GM19324 (cell line): ENCODE measurements around the gene ATP5F1A.
"Not testable (repeated sequence)": the region's sequence is repeated elsewhere in the genome, so short reads cannot be mapped to it uniquely, and the experiment has no call there.

Source experiments
- ATAC-seq: cut with Tn5 transposase; IDR thresholded peaks from one replicate; pipeline ENCODE4 v1.9.1; 2021; ENCODE audit warnings: mild to moderate bottlenecking, moderate library complexity; ENCODE audit not compliant: unreplicated experiment, low FRiP score

The ATP5F1A gene

GRCh38 chr18:46097801-46098615 is at the start of gene ATP5F1A:
TSS of gene ATP5F1A (minus strand) at chr18:46098296. CDS start at chr18:46098231, 65 bp downstream.
- ATAC-seq, result peak; percentile 86

- ATAC-seq, result no peak
Measured at GRCh38 chr18:46141199-46141598, 43.1 kb upstream of the ATP5F1A start.

- ATAC-seq, result no peak
Measured at GRCh38 chr18:46140173-46140572, 42.1 kb upstream of the ATP5F1A start.

GRCh38 chr18:46134920-46135675 is 37.0 kb upstream of the ATP5F1A start:
- no peak for ATAC-seq

- no peak for ATAC-seq
Measured at GRCh38 chr18:46133534-46133933, 35.4 kb upstream of the ATP5F1A start.

GRCh38 chr18:46130549-46130948 is 32.5 kb upstream of the ATP5F1A start:
- ATAC-seq, result not testable (repeated sequence)

GRCh38 chr18:46130061-46130460 is 32.0 kb upstream of the ATP5F1A start:
- ATAC-seq, result no peak

GRCh38 chr18:46126625-46127024 is 28.5 kb upstream of the ATP5F1A start:
- ATAC-seq, result not testable (repeated sequence)

- ATAC-seq, result no peak
Measured at GRCh38 chr18:46113751-46114150, 15.7 kb upstream of the ATP5F1A start.

GRCh38 chr18:46110406-46110805 is 12.3 kb upstream of the ATP5F1A start:
- no peak for ATAC-seq

- ATAC-seq, result no peak
Measured at GRCh38 chr18:46109386-46109785, 11.3 kb upstream of the ATP5F1A start.

GRCh38 chr18:46104128-46104911 is 6.2 kb upstream of the ATP5F1A start, which contains the start of gene HAUS1:
TSS of gene HAUS1 (plus strand) at chr18:46104385. CDS start at chr18:46104412, 27 bp downstream.
- ATAC-seq, result peak; percentile 96

- ATAC-seq, result no peak
Measured at GRCh38 chr18:46099463-46099862, 1.4 kb upstream of the ATP5F1A start.

GRCh38 chr18:46098616-46098933 is 479 bp upstream of the ATP5F1A start:
- no peak for ATAC-seq

GRCh38 chr18:46097431-46097800 is 680 bp downstream of the ATP5F1A start:
- peak; percentile 26 for ATAC-seq

GRCh38 chr18:46096651-46097300 is 1.3 kb downstream of the ATP5F1A start:
- no peak for ATAC-seq

- ATAC-seq, result no peak
Measured at GRCh38 chr18:46095532-46095931, 2.6 kb downstream of the ATP5F1A start.

- not testable (repeated sequence) for ATAC-seq
Measured at GRCh38 chr18:46088501-46088900, 9.6 kb downstream of the ATP5F1A start.

GRCh38 chr18:46084431-46084830 is 13.7 kb downstream of the ATP5F1A start:
- no peak for ATAC-seq

GRCh38 chr18:46080156-46080555 is 17.9 kb downstream of the ATP5F1A start:
- no peak for ATAC-seq
